SU-DHL-6 (cell line): ENCODE measurements around the gene HPS5.

ENCODE experiments used
- H2AFZ ChIP-seq: fragments of 200-600 bp; sonication (generic); 2 replicates; pipeline ENCODE4 v1.6.1; 2014; ENCODE audit warnings: low read depth, mild to moderate bottlenecking, moderate library complexity, mixed read lengths, antibody characterized with exemption, low read length; ENCODE audit not compliant: severe bottlenecking
- H3F3A ChIP-seq: fragments of 200-600 bp; shearing (Covaris generic); 2 replicates; pipeline ENCODE4 v1.6.0; 2016; ENCODE audit warnings: antibody characterized with exemption, mild to moderate bottlenecking; ENCODE audit not compliant: insufficient read depth
- H3K27ac ChIP-seq: fragments of 200-600 bp; sonication (generic); 2 replicates; pipeline ENCODE4 v1.5.1; 2016; ENCODE audit warnings: low read depth, mild to moderate bottlenecking, low read length, moderate library complexity, mixed read lengths
- H3K27me3 ChIP-seq: fragments of 200-600 bp; sonication (generic), shearing (Covaris generic); 2 replicates; pipeline ENCODE4 v1.6.0; 2014; ENCODE audit warnings: mild to moderate bottlenecking, low read length
- H3K36me3 ChIP-seq: fragments of 200-600 bp; sonication (generic); 2 replicates; pipeline ENCODE4 v1.6.1; 2014; ENCODE audit warnings: mild to moderate bottlenecking, low read length, mixed read lengths
- H3K4me2 ChIP-seq: fragments of 300-600, 200-600 bp; shearing (Covaris generic), sonication (generic); 2 replicates; pipeline ENCODE4 v1.6.0; 2014; ENCODE audit warnings: low read length, low read depth, mild to moderate bottlenecking; ENCODE audit not compliant: poor library complexity, severe bottlenecking
- H3K4me3 ChIP-seq: fragments of 200-600 bp; sonication (generic); 2 replicates; pipeline ENCODE4 v1.5.1; 2014; ENCODE audit warnings: antibody characterized with exemption, low read length, mild to moderate bottlenecking, mixed read lengths; ENCODE audit not compliant: insufficient read depth, poor library complexity, severe bottlenecking
- H3K79me2 ChIP-seq: fragments of 200-600 bp; sonication (generic); 2 replicates; pipeline ENCODE4 v1.6.1; 2014; ENCODE audit warnings: mild to moderate bottlenecking, low read length, moderate library complexity; ENCODE audit not compliant: insufficient read depth
- H3K9ac ChIP-seq: fragments of 200-600 bp; sonication (generic); 2 replicates; pipeline ENCODE4 v1.7.0; 2014; ENCODE audit warnings: mild to moderate bottlenecking, low read length
- H3K9me2 ChIP-seq: fragments of 200-600 bp; sonication (generic); replicated peaks from 2 replicates; pipeline ENCODE4 v1.6.1; 2014; ENCODE audit warnings: low read length; ENCODE audit not compliant: insufficient read depth
- H3K9me3 ChIP-seq: fragments of 200-600 bp; sonication (generic); 2 replicates; pipeline ENCODE4 v1.6.1; 2014; ENCODE audit warnings: low read length, mixed read lengths; ENCODE audit not compliant: insufficient read depth
- H4K20me1 ChIP-seq: fragments of 200-600 bp; sonication (generic); 2 replicates; pipeline ENCODE4 v1.6.1; 2014; ENCODE audit warnings: low read depth, mild to moderate bottlenecking, antibody characterized with exemption, low read length, moderate library complexity, mixed read lengths
- EZH2phosphoT487 ChIP-seq: fragments of 200-600 bp; sonication (generic), shearing (Covaris generic); conservative IDR thresholded peaks from 2 replicates; pipeline ENCODE4 v1.6.1; 2018; ENCODE audit warnings: mild to moderate bottlenecking, antibody characterized with exemption, low read length, moderate library complexity, mixed read lengths
- TF ChIP-seq, protein P1 (sequence below): fragments of 200-600 bp; sonication (generic); IDR thresholded peaks from one replicate; pipeline ENCODE4 v1.5.1; 2017; ENCODE audit warnings: antibody characterized with exemption, mild to moderate bottlenecking, low read length, moderate library complexity; ENCODE audit not compliant: insufficient read depth, poor library complexity, severe bottlenecking

Gene HPS5

DNA sequence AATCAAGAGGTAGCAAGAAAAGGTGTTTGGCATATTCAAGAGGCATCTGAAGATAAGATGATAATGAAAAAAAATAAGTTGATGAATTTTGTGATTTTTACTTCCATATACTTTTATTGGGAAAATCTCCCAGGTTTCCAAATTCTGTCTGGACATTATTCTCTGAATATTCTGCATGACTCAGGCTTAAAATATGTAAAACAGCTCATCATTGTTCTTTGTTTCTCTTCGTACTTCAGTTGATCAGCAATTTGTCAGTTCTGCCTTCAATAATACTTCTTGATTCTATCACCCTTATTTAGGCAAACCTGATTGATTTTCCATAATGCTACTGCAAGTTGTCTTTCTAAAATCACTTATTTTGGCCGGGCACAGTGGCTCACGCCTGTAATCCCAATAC, 30.6 kb upstream of the HPS5 start:
- no peaks in the 10 kb centered on the region for H3K27me3 ChIP-seq
- no peaks in the 10 kb centered on the region for H3K9me3 ChIP-seq
- H3K36me3 ChIP-seq = peaks cover 42% of the 10 kb centered on the region
- TF ChIP-seq EZH2phosphoT487 = no peak
- TF ChIP-seq, protein P1, sequence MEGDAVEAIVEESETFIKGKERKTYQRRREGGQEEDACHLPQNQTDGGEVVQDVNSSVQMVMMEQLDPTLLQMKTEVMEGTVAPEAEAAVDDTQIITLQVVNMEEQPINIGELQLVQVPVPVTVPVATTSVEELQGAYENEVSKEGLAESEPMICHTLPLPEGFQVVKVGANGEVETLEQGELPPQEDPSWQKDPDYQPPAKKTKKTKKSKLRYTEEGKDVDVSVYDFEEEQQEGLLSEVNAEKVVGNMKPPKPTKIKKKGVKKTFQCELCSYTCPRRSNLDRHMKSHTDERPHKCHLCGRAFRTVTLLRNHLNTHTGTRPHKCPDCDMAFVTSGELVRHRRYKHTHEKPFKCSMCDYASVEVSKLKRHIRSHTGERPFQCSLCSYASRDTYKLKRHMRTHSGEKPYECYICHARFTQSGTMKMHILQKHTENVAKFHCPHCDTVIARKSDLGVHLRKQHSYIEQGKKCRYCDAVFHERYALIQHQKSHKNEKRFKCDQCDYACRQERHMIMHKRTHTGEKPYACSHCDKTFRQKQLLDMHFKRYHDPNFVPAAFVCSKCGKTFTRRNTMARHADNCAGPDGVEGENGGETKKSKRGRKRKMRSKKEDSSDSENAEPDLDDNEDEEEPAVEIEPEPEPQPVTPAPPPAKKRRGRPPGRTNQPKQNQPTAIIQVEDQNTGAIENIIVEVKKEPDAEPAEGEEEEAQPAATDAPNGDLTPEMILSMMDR = no peak
- H3K27ac ChIP-seq = no peak overlapping the region
- H3K9ac ChIP-seq = no peak overlapping the region
- H3F3A ChIP-seq = no peaks in the 10 kb centered on the region
- H3K4me2 ChIP-seq = no peak overlapping the region
- no peak overlapping the region for H3K4me3 ChIP-seq
- H2AFZ ChIP-seq = no peak overlapping the region
- no peaks in the 10 kb centered on the region for H3K79me2 ChIP-seq
- H4K20me1 ChIP-seq = no peaks in the 10 kb centered on the region
- H3K9me2 ChIP-seq = no peaks in the 10 kb centered on the region

DNA sequence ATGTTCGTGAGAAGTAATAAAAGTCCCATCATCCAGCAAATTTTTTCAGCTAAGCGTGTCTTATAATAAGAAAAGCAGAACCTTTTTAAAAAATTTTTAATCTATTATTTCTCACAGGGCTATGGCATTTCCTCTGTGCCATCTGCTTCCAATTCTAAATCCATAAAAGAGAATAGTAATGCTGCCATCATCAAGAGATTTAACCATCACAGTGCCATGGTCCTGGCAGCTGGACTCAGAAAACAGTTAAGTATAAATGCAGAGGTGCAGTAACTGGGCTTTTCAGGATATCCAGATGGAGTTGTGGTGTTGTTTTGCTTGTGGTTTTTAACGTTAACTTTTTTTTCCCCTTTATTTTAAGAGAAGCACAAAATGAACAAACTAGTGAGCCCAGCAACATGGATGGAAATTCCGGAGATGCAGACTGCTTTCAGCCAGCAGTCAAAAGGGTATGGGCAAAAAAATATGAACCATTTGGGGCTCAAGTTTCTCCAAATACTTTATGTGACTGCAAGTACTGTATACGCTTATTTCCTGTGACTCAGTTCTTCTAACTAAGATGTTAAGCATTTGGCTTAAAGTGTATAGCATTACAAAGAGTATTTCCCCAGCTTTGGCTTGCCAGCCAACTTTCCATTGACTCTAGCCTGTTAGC, 25.7 kb upstream of the HPS5 start:
- H3K36me3 ChIP-seq = peaks cover 40% of the 10 kb centered on the region
- H2AFZ ChIP-seq = no peak overlapping the region
- no peaks in the 10 kb centered on the region for H3K9me2 ChIP-seq
- no peaks in the 10 kb centered on the region for H3K79me2 ChIP-seq
- H3K27ac ChIP-seq = no peak overlapping the region
- H3K9ac ChIP-seq = no peak overlapping the region
- no peak overlapping the region for H3K4me2 ChIP-seq
- H3K9me3 ChIP-seq = no peaks in the 10 kb centered on the region
- no peaks in the 10 kb centered on the region for H3K27me3 ChIP-seq
- H3F3A ChIP-seq = no peaks in the 10 kb centered on the region
- H4K20me1 ChIP-seq = no peaks in the 10 kb centered on the region
- no peak overlapping the region for H3K4me3 ChIP-seq
- TF ChIP-seq EZH2phosphoT487 = no peak
- TF ChIP-seq, protein P1 = no peak

DNA sequence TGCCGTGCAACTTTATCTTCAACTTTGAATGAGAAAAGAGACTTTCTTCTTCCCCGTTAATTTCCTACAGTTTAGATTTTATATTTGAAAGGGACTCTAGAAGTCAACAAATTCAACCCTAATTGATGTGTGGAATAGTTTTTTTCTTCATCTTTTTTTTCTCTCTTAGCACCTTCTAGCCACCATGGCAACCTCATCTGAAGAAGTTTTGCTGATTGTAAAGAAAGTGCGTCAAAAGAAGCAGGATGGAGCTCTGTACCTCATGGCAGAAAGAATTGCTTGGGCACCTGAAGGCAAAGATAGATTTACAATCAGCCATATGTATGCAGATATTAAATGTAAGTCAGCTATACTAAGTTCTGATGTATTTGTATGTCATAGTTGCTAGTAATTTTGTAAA, 11.0 kb upstream of the HPS5 start:
- Histone ChIP-seq H3K27ac (no peak overlapping the region), H3K4me3 (no peak overlapping the region), H3K9ac (no peak overlapping the region), H4K20me1 (peaks cover 5% of the 10 kb centered on the region; the same call in 1 of the 2 replicates), H3K27me3 (no peaks in the 10 kb centered on the region), H3K36me3 (peaks cover 48% of the 10 kb centered on the region), H3K9me2 (no peaks in the 10 kb centered on the region), H3F3A (peaks cover 6% of the 10 kb centered on the region; the same call in 1 of the 2 replicates), H3K4me2 (no peak overlapping the region), H3K79me2 (peaks cover 35% of the 10 kb centered on the region), H3K9me3 (no peaks in the 10 kb centered on the region), H2AFZ (no peak overlapping the region)
- no peak for TF ChIP-seq EZH2phosphoT487
- TF ChIP-seq, protein P1 = no peak
